Spinal cord (tissue), 10 donors: ENCODE measurements around the gene KIAA1755. TPM values are rescaled to one million over a fixed set of nuclear protein-coding genes. Genes with fewer than 3 reads are reported as not detected.
A peak's percentile ranks its signal among the peaks of the same experiment; 100 is the strongest.

Source experiments
- DNase-seq, 6 donors: peaks; one replicate each; pipeline versions ENCODE4 v3.0.0 to v3.0.0-alpha.2; 2013 to 2015; ENCODE audit warnings: low spot score in 6 of 6, low read depth in 4 of 6
- H3K27ac ChIP-seq: one replicate; pipeline ENCODE4 v1.5.1; 2013; ENCODE audit warnings: low read depth, low read length, control low read depth
- H3K27me3 ChIP-seq: one replicate; pipeline ENCODE4 v1.6.1; 2013; ENCODE audit warnings: low read length; ENCODE audit not compliant: control insufficient read depth, insufficient read depth
- H3K36me3 ChIP-seq: one replicate; pipeline ENCODE4 v1.6.1; 2013; ENCODE audit warnings: low read length; ENCODE audit not compliant: control insufficient read depth, insufficient read depth
- H3K4me1 ChIP-seq: one replicate; pipeline ENCODE4 v1.6.1; 2013; ENCODE audit warnings: low read length; ENCODE audit not compliant: control insufficient read depth, insufficient read depth
- H3K4me3 ChIP-seq: one replicate; pipeline ENCODE4 v1.5.1; 2013; ENCODE audit warnings: low read depth, low read length, control low read depth
- H3K9me3 ChIP-seq: one replicate; pipeline ENCODE4 v1.6.1; 2013; ENCODE audit warnings: low read length; ENCODE audit not compliant: control insufficient read depth, insufficient read depth
- WGBS: methylation state at CpG from one replicate; pipeline ENCODE4 v1.1.5; 2013; ENCODE audit warnings: missing lambda C conversion rate; ENCODE audit not compliant: insufficient coverage; 5-methylcytosine and 5-hydroxymethylcytosine counted together
- polyA plus RNA-seq, 2 donors: library from polyadenylated mRNA; unstranded; fragments of 120-200 nt; gene quantifications; one replicate each; pipeline ENCODE4 v1.2.1, GENCODE V29; 2013; ENCODE audit not compliant: insufficient read length in 2 of 2
- total RNA-seq, 2 donors: library from RNA; depleted of rRNA in 1 of 2; stranded (reverse); fragments of 120-200 nt in 1 of 2; fragments of >200 nt in 1 of 2; gene quantifications; one replicate each; pipeline versions ENCODE4 v1.2.3 to v1.2.4, GENCODE V29; 2013 to 2014
- donor health status: healthy.

Gene KIAA1755
- total and polyA plus RNA-seq, 4 donors = 20.8 to 51.5 (median 33.6) TPM

- Histone ChIP-seq H3K9me3 (no peaks in the 10 kb centered on the region), H3K36me3 (peaks cover 3% of the 10 kb centered on the region), H3K27ac (no peak overlapping the region), H3K4me1 (no peaks in the 10 kb centered on the region), H3K4me3 (no peak overlapping the region), H3K27me3 (no peaks in the 10 kb centered on the region)
- WGBS = 63% methylated on average over 8 of the region's 10 CpGs
- no peak for DNase-seq
Measured at GRCh38 chr20:38231531-38232121, 28.9 kb downstream of the KIAA1755 start.

GRCh38 chr20:38230957-38231526, 29.5 kb downstream of the KIAA1755 start:
- no peak overlapping the region for H3K27ac ChIP-seq
- 79% methylated on average over 9 of the region's 10 CpGs for WGBS

GRCh38 chr20:38230253-38230551, 30.3 kb downstream of the KIAA1755 start:
- Histone ChIP-seq H3K36me3 (peaks cover 3% of the 10 kb centered on the region), H3K4me1 (no peaks in the 10 kb centered on the region), H3K9me3 (no peaks in the 10 kb centered on the region), H3K4me3 (no peak overlapping the region), H3K27me3 (no peaks in the 10 kb centered on the region), H3K27ac (no peak overlapping the region)
- DNase-seq = no peak
- WGBS = 100% methylated on average over 1 of the region's 1 CpG

More at GRCh38 chr20:38230957-38231526, 29.5 kb downstream of the KIAA1755 start:
- DNase-seq = no peak
- Histone ChIP-seq H3K27me3 (no peaks in the 10 kb centered on the region), H3K36me3 (peaks cover 3% of the 10 kb centered on the region), H3K9me3 (no peaks in the 10 kb centered on the region), H3K4me3 (no peak overlapping the region), H3K4me1 (no peaks in the 10 kb centered on the region)

GRCh38 chr20:38229376-38230252, 30.9 kb downstream of the KIAA1755 start:
- peak in 1 of 6 donors; percentile 18 for DNase-seq
- no peak overlapping the region for H3K27ac ChIP-seq
- H3K4me3 ChIP-seq = no peak overlapping the region
- no peaks in the 10 kb centered on the region for H3K9me3 ChIP-seq
- 93% methylated on average over 2 of the region's 6 CpGs for WGBS
- no peaks in the 10 kb centered on the region for H3K4me1 ChIP-seq
- no peaks in the 10 kb centered on the region for H3K27me3 ChIP-seq
- H3K36me3 ChIP-seq = peaks cover 3% of the 10 kb centered on the region

- no peak for DNase-seq
- Histone ChIP-seq H3K4me3 (no peak overlapping the region), H3K36me3 (peaks cover 3% of the 10 kb centered on the region), H3K27ac (no peak overlapping the region), H3K4me1 (no peaks in the 10 kb centered on the region), H3K9me3 (no peaks in the 10 kb centered on the region), H3K27me3 (no peaks in the 10 kb centered on the region)
- 56% methylated on average over 1 of the region's 2 CpGs for WGBS
Measured at GRCh38 chr20:38228436-38228835, 32.1 kb downstream of the KIAA1755 start.

GRCh38 chr20:38227420-38228360, 32.8 kb downstream of the KIAA1755 start:
- no peak for DNase-seq
- 92% methylated on average over 9 of the region's 11 CpGs for WGBS

GRCh38 chr20:38226553-38226952, 34.0 kb downstream of the KIAA1755 start:
- no peak overlapping the region for H3K4me3 ChIP-seq
- peak in 1 of 6 donors; percentile 47 for DNase-seq
- WGBS = 85% methylated on average over 4 of the region's 6 CpGs
- no peaks in the 10 kb centered on the region for H3K9me3 ChIP-seq
- peaks cover 4% of the 10 kb centered on the region for H3K4me1 ChIP-seq
- no peak overlapping the region for H3K27ac ChIP-seq
- H3K36me3 ChIP-seq = peaks cover 7% of the 10 kb centered on the region
- no peaks in the 10 kb centered on the region for H3K27me3 ChIP-seq

More at GRCh38 chr20:38227420-38228360, 32.8 kb downstream of the KIAA1755 start:
- Histone ChIP-seq H3K36me3 (peaks cover 3% of the 10 kb centered on the region), H3K27me3 (no peaks in the 10 kb centered on the region), H3K4me3 (no peak overlapping the region), H3K9me3 (no peaks in the 10 kb centered on the region), H3K4me1 (no peaks in the 10 kb centered on the region), H3K27ac (no peak overlapping the region)

- peaks cover 7% of the 10 kb centered on the region for H3K36me3 ChIP-seq
- 36% methylated on average over 2 of the region's 2 CpGs for WGBS
Measured at GRCh38 chr20:38225900-38226263, 34.7 kb downstream of the KIAA1755 start.

GRCh38 chr20:38225240-38225899, 35.2 kb downstream of the KIAA1755 start:
- H3K27me3 ChIP-seq = no peaks in the 10 kb centered on the region
- H3K9me3 ChIP-seq = no peaks in the 10 kb centered on the region
- no peak overlapping the region for H3K27ac ChIP-seq
- WGBS = 89% methylated on average over 7 of the region's 8 CpGs
- H3K4me3 ChIP-seq = no peak overlapping the region
- H3K4me1 ChIP-seq = peaks cover 12% of the 10 kb centered on the region
- no peak for DNase-seq
- H3K36me3 ChIP-seq = peaks cover 7% of the 10 kb centered on the region

More at GRCh38 chr20:38225900-38226263, 34.7 kb downstream of the KIAA1755 start:
- no peak overlapping the region for H3K4me3 ChIP-seq
- H3K27me3 ChIP-seq = no peaks in the 10 kb centered on the region
- peaks cover 8% of the 10 kb centered on the region for H3K4me1 ChIP-seq
- no peak overlapping the region for H3K27ac ChIP-seq
- no peak for DNase-seq
- no peaks in the 10 kb centered on the region for H3K9me3 ChIP-seq
